Measurements from ENCODE around the gene GKN1.

DNA sequence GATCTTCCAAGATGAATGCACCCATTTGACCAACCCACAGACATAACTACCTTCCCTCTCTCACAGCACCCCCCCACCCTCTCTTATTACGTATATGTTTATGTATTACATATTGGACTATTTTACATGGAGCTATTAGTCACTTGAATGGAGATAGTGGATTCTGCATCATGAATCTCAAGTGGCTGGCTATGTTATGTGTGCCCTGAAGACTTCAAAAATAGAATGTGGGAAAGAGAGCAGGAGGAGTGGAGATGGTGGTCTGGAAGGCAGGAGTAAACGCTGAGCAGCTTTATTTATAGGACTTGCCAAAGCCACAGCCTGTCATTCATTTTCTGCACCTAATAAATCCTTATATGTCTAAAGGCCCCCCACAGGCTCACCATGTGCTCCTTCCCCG is 43.4 kb downstream of the GKN1 start:
- TF ChIP-seq CTCF (conservative IDR thresholded peaks at IDR 0.05; ENCODE audit: low read depth, low read length) (no peak), EZH2 (IDR thresholded peaks at IDR 0.05; ENCODE audit: borderline replicate concordance, low read depth, low read length, poor library complexity, severe bottlenecking) (no peak)

Measured in A673 (cell line).